MM.1S (cell line): ENCODE data around the gene HSDL2.

ENCODE experiments used
- CTCF ChIP-seq: fragments of 300-600 bp; sonication (generic); IDR thresholded peaks from 2 replicates; pipeline ENCODE4 v1.5.1; 2016; ENCODE audit warnings: antibody characterized with exemption, low read length, mixed read lengths
- EZH2 ChIP-seq: fragments of 300-600 bp; sonication (generic); optimal IDR thresholded peaks from 2 replicates; pipeline ENCODE3; 2017; ENCODE audit warnings: low read depth, mild to moderate bottlenecking, antibody characterized with exemption, low read length, mixed read lengths
- EZH2phosphoT487 ChIP-seq: fragments of 300-600 bp; sonication (generic); IDR thresholded peaks from 2 replicates; pipeline ENCODE4 v1.6.1; 2018; ENCODE audit warnings: antibody characterized with exemption, low read length

GRCh38 chr9:112493393-112494137, 113.7 kb downstream of the HSDL2 start:
- TF ChIP-seq CTCF = no peak
- TF ChIP-seq EZH2 = no peak
- TF ChIP-seq EZH2phosphoT487 = no peak
